Mammary epithelial cell (primary cell): ENCODE results near the gene UBE3D.

ENCODE experiments used
- EZH2 ChIP-seq: IDR thresholded peaks from 2 replicates; pipeline ENCODE4 v1.6.1; 2012; ENCODE audit warnings: low read length, inconsistent platforms, borderline replicate concordance
- TF ChIP-seq, protein P1 (sequence below), 2 donors: IDR thresholded peaks in 1 of 2; conservative IDR thresholded peaks in 1 of 2; 2 replicates each; pipeline ENCODE4 v1.5.1; 2011 to 2012; ENCODE audit warnings: inconsistent platforms in 2 of 2, low read length in 2 of 2, mild to moderate bottlenecking in 2 of 2, control low read depth in 1 of 2, low read depth in 1 of 2; ENCODE audit not compliant: insufficient read depth in 1 of 2; ENCODE audit errors: extremely low read depth in 1 of 2

DNA sequence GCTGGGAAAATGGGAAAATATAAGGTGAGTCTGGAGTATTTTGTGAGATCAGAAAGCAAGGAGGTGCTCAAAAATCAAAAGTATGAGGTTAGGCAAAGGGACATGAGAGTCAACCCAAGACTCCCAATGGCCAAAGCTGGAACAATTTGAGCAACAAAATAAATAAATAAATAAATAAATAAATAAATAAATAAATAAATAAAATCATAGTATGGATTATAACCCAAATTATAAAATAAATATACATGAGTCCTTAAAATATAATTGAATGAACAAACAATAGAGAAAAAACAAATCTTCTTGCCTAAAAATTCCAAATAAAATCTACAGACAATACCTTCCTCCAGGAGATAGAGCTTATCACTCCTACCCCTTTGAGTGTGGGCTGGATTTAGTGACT lies 69.5 kb downstream of the UBE3D start:
- TF ChIP-seq, protein P1, sequence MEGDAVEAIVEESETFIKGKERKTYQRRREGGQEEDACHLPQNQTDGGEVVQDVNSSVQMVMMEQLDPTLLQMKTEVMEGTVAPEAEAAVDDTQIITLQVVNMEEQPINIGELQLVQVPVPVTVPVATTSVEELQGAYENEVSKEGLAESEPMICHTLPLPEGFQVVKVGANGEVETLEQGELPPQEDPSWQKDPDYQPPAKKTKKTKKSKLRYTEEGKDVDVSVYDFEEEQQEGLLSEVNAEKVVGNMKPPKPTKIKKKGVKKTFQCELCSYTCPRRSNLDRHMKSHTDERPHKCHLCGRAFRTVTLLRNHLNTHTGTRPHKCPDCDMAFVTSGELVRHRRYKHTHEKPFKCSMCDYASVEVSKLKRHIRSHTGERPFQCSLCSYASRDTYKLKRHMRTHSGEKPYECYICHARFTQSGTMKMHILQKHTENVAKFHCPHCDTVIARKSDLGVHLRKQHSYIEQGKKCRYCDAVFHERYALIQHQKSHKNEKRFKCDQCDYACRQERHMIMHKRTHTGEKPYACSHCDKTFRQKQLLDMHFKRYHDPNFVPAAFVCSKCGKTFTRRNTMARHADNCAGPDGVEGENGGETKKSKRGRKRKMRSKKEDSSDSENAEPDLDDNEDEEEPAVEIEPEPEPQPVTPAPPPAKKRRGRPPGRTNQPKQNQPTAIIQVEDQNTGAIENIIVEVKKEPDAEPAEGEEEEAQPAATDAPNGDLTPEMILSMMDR (conservative IDR thresholded peaks at IDR 0.05 in 1 of 2, IDR thresholded peaks at IDR 0.05 in 1 of 2; ENCODE audit: extremely low read depth in 1 of 2, insufficient read depth in 1 of 2, low read depth in 1 of 2, low read length in 2 of 2), result no peak
- TF ChIP-seq EZH2, result no peak
